ENCODE data around the gene LRG1. TPM values are rescaled to one million over a fixed set of nuclear protein-coding genes. Genes with fewer than 3 reads are reported as not detected.

The LRG1 gene
- total RNA-seq, 1 experiment from 2014 or later = 0.81 TPM

DNA sequence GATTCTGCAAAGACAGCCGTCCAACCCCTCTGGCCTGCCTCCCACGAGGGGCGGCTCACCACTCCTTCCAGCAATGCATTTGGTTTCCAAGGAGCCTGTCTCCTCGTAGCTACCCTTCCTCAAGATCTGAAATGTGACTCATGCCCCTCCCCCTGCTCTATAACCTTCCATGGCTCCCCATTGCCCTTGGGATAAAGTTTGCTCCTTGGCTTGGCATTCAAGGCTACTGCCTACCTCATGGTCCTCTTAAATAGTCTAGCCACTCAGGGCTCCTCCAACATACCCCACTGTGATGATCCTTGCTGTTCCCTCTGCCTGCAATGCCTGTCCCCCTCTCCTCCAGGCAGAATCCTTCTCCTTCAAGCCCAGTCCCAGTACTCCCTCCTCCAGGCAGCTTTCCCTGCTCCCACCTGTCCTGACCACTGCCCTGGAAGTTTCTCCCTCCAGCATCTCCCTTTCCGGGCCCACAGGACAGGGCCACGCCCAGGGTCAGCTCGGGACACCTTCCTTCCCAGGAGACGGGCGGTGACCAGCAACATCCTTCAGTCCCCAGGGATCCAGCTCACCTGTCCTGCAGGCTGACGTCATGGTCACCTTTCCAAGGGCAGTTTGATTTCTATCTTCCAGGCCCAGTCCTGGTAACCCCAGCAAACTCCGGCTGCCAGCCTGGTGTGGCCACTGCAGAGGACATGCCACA, 38.9 kb upstream of the LRG1 start:
- Mint-ChIP-seq H3K4me1 (peaks cover 33% of the 10 kb centered on the region), H3K27ac (no peak overlapping the region), H3K36me3 (no peaks in the 10 kb centered on the region), H3K4me3 (no peak overlapping the region), H3K27me3 (ENCODE audit: low read depth) (peaks cover 24% of the 10 kb centered on the region), H3K9me3 (no peaks in the 10 kb centered on the region)
- no peak for DNase-seq (ENCODE audit: low spot score)
- no peak for ATAC-seq
- ChIA-PET CTCF (interaction anchor here (1.2 to 14.6 kb wide), 8 partner anchors 11 to 58 kb away, joined by 4 to 217 read pairs (median 14); no protein-coding TSS in a partner anchor), POLR2A (no interaction called here)
- TF ChIP-seq ZNF121 (CRISPR knock-in tag; IDR thresholded peaks at IDR 0.05) = peak; percentile 44
- no peak for TF ChIP-seq GABPB1 (CRISPR knock-in tag; IDR thresholded peaks at IDR 0.05)
- TF ChIP-seq SP1 (CRISPR knock-in tag; conservative IDR thresholded peaks at IDR 0.05) = no peak

DNA sequence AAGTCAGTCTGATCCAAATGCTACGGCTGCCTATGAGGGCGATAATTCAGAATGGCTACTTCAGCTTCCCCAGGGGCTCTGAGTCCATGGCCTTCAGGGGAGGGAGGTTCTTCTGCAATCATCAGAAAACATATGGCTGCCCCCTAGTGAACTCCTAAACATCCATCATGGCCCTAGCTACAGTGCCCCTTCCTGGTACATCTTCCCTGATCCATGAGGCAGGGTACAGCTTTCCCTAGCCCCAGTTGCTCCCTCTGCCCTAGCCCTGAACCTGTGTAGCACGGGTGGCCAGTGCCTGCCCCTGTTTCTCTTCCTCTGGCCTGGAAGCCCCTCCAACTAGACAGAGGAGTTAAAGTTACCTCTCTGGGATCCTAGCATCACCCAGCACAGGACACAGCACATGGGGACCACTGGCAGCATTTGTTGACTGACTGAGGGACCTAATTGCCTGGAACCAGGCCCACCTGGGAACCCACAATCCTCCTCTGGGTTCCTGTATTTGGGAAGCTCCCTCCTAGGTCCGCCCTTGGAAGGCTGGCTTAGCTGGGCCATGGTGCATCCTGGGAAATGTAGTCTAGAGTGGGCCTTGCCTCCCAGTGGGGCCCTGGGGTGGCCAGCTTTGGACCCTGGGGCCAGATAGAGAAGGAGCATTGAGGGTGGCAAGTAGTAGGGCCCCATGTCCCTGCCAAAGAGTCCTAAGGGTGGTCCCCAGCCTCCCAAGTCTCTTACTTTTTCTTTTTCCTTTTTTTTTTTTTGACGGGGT, 37.4 kb upstream of the LRG1 start:
- peak; percentile 10 for ATAC-seq
- Mint-ChIP-seq H3K27me3 (ENCODE audit: low read depth) (peaks cover 9% of the 10 kb centered on the region), H3K4me3 (no peak overlapping the region), H3K36me3 (no peaks in the 10 kb centered on the region), H3K27ac (peak overlapping the region; percentile 63), H3K9me3 (no peaks in the 10 kb centered on the region), H3K4me1 (peaks cover 30% of the 10 kb centered on the region)
- ChIA-PET CTCF (interaction anchor here (0.6 to 14.6 kb wide), 19 partner anchors 8 to 106 kb away, joined by 3 to 217 read pairs (median 7); partner anchors contain the start of genes HDGFL2, LRG1 and PLIN5), POLR2A (interaction anchor here (1.8 kb wide), 1 partner anchor 59 kb away, joined by 6 read pairs; no protein-coding TSS in a partner anchor)
- TF ChIP-seq RORB (CRISPR knock-in tag; IDR thresholded peaks at IDR 0.05) (no peak), ESRRA (CRISPR knock-in tag; IDR thresholded peaks at IDR 0.05; ENCODE audit: borderline replicate concordance) (no peak), NFATC4 (CRISPR knock-in tag; IDR thresholded peaks at IDR 0.05) (no peak), ZNF263 (CRISPR knock-in tag; IDR thresholded peaks at IDR 0.05; ENCODE audit: low read depth) (no peak), SP1 (CRISPR knock-in tag; conservative IDR thresholded peaks at IDR 0.05) (peak; percentile 63), SMAD3 (CRISPR knock-in tag; IDR thresholded peaks at IDR 0.05; ENCODE audit: borderline replicate concordance) (no peak), ZNF671 (CRISPR knock-in tag; IDR thresholded peaks at IDR 0.05) (no peak), GRHL2 (CRISPR knock-in tag; IDR thresholded peaks at IDR 0.05; ENCODE audit: insufficient replicate concordance, severe bottlenecking) (no peak), HMGA2 (CRISPR knock-in tag; IDR thresholded peaks at IDR 0.05) (no peak)
- TF ChIP-seq, protein P1, sequence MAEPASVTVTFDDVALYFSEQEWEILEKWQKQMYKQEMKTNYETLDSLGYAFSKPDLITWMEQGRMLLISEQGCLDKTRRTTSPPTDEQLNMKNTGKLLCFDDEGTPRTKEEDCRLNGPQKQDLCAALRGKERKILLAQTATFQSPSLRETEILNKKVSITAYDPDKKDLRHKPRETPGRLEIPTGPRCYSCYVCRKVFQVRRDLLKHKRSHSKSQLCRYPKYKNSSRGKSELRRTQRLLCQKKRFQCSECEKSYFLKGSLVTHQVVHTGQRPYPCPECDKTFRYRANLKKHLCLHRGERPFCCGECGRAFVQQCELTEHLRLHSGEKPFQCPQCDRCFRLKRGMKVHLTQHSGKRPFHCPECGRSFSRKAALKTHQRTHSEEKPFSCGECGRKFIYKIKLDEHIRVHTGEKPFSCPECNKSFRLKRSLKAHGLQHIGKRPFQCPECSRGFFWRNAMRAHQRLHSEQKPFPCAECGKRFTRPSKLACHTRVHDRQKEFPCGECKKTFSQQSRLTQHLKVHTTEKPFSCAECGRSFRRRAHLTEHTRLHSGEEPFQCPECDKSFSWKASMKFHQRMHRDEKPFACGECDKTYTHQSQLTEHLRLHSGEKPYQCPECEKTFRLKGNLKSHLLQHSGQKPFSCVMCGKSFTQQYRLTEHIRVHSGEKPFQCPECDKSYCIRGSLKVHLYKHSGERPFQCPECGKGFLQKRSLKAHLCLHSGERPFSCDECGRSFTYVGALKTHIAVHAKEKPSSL (CRISPR knock-in tag; conservative IDR thresholded peaks at IDR 0.05) = no peak
- TF ChIP-seq, protein P2, sequence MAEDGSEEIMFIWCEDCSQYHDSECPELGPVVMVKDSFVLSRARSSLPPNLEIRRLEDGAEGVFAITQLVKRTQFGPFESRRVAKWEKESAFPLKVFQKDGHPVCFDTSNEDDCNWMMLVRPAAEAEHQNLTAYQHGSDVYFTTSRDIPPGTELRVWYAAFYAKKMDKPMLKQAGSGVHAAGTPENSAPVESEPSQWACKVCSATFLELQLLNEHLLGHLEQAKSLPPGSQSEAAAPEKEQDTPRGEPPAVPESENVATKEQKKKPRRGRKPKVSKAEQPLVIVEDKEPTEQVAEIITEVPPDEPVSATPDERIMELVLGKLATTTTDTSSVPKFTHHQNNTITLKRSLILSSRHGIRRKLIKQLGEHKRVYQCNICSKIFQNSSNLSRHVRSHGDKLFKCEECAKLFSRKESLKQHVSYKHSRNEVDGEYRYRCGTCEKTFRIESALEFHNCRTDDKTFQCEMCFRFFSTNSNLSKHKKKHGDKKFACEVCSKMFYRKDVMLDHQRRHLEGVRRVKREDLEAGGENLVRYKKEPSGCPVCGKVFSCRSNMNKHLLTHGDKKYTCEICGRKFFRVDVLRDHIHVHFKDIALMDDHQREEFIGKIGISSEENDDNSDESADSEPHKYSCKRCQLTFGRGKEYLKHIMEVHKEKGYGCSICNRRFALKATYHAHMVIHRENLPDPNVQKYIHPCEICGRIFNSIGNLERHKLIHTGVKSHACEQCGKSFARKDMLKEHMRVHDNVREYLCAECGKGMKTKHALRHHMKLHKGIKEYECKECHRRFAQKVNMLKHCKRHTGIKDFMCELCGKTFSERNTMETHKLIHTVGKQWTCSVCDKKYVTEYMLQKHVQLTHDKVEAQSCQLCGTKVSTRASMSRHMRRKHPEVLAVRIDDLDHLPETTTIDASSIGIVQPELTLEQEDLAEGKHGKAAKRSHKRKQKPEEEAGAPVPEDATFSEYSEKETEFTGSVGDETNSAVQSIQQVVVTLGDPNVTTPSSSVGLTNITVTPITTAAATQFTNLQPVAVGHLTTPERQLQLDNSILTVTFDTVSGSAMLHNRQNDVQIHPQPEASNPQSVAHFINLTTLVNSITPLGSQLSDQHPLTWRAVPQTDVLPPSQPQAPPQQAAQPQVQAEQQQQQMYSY (CRISPR knock-in tag; IDR thresholded peaks at IDR 0.05) = peak; percentile 79
- TF ChIP-seq, protein P3, sequence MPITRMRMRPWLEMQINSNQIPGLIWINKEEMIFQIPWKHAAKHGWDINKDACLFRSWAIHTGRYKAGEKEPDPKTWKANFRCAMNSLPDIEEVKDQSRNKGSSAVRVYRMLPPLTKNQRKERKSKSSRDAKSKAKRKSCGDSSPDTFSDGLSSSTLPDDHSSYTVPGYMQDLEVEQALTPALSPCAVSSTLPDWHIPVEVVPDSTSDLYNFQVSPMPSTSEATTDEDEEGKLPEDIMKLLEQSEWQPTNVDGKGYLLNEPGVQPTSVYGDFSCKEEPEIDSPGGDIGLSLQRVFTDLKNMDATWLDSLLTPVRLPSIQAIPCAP (CRISPR knock-in tag; IDR thresholded peaks at IDR 0.05) = no peak
- TF ChIP-seq, protein P4, sequence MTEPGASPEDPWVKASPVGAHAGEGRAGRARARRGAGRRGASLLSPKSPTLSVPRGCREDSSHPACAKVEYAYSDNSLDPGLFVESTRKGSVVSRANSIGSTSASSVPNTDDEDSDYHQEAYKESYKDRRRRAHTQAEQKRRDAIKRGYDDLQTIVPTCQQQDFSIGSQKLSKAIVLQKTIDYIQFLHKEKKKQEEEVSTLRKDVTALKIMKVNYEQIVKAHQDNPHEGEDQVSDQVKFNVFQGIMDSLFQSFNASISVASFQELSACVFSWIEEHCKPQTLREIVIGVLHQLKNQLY (CRISPR knock-in tag; IDR thresholded peaks at IDR 0.05) = 0 out of 2 replicates have a peak, but pooled peaks have one; percentile 37
- TF ChIP-seq, protein P5, sequence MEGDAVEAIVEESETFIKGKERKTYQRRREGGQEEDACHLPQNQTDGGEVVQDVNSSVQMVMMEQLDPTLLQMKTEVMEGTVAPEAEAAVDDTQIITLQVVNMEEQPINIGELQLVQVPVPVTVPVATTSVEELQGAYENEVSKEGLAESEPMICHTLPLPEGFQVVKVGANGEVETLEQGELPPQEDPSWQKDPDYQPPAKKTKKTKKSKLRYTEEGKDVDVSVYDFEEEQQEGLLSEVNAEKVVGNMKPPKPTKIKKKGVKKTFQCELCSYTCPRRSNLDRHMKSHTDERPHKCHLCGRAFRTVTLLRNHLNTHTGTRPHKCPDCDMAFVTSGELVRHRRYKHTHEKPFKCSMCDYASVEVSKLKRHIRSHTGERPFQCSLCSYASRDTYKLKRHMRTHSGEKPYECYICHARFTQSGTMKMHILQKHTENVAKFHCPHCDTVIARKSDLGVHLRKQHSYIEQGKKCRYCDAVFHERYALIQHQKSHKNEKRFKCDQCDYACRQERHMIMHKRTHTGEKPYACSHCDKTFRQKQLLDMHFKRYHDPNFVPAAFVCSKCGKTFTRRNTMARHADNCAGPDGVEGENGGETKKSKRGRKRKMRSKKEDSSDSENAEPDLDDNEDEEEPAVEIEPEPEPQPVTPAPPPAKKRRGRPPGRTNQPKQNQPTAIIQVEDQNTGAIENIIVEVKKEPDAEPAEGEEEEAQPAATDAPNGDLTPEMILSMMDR (IDR thresholded peaks at IDR 0.05) = no peak
- no peak for DNase-seq (ENCODE audit: low spot score)

Measured in WTC11 (cell line).